Stimulated activated CD8-positive, alpha-beta memory T cell treated with anti-CD3 and anti-CD28 coated beads, Interleukin-4, amount 100 ng/mL, for 4 hours (primary cell): Measurements from ENCODE around the gene FUOM.
A peak's percentile ranks its signal among the peaks of the same experiment; 100 is the strongest.

ENCODE experiments used
- DNase-seq, 2 donors: peaks; one replicate each; pipeline ENCODE4 v3.0.0-alpha.2; 2020; ENCODE audit warnings: low read depth in 2 of 2, low spot score in 1 of 2

FUOM gene

GRCh38 chr10:133315847-133316246, 42.0 kb downstream of the FUOM start:
- DNase-seq = no peak

DNA sequence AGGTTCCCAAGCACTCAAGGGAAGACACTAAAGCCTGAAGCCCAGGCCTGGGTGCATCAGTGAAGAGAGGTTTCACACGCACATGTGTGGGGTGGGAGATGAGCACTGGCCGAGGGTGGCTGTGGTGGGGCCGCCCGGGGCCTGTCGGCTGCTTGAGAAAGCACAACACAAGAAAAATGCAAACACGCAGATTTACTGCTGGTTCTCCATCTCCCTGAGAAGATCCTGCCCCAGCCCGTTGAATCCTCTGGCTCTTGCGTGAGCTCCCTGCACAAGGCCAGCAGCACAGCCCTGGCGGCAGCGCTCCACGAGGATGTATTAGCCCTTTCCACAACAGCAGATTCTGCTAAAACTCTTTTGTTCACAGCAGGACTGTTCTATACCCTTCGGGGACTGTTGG, 42.9 kb downstream of the FUOM start:
- no peak for DNase-seq

GRCh38 chr10:133313192-133313591, 44.6 kb downstream of the FUOM start:
- no peak for DNase-seq

GRCh38 chr10:133312769-133313145, 45.1 kb downstream of the FUOM start:
- no peak for DNase-seq

DNA sequence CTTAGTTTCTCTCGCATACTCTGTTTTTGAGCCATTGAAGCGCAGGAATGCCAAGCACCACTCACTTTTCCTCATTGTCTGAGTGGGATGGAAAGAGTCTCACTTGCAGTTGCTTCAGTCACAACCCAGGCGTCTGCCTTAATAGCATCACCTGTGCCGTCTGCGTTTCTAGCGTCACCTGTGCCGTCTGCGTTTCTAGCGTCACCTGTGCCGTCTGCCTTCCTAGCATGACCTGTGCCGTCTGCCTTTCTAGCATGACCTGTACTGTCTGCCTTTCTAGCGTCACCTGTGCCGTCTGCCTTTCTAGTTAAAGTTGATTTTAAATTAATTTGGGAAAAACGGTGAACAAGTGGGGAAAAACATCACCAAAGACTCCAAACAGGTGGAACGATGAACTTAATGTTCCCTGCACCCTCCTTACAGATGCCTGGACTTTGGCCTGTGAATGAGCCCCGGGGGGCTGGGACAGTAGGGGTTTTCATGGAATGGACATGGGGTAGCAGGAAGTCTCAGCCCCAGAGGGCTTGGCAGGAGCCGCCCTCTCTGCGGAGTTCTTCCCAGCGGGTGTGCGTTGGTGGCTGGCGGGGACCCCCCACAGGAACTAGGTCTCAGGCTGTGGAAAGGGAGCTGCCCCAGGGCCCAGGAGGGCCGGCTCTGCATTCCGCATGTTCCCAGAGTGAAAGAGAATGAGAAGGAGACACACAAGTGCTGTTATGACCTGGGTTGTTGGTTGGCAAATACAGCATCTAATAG, 45.6 kb downstream of the FUOM start:
- DNase-seq = no peak

- no peak for DNase-seq
Measured at GRCh38 chr10:133311570-133311969, 46.2 kb downstream of the FUOM start.

DNA sequence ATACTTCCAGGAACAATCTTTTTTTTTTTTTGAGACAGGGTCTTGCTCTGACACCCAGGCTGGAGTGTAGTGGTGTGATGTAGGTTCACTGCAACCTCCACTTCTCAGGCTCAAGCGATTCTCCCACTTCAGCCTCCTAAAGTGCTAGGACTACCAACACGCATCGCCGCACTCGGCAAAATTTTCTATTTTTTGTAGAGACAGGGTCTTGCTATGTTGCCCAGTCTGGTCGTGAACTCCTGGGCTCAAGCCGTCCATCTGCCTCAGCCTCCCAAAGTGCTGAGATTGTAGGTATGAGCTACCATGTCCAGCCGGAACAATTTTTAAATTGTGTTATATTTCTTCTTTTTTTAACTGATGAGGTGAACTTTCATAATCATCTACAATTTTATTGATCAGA, 47.0 kb downstream of the FUOM start:
- DNase-seq = no peak

DNA sequence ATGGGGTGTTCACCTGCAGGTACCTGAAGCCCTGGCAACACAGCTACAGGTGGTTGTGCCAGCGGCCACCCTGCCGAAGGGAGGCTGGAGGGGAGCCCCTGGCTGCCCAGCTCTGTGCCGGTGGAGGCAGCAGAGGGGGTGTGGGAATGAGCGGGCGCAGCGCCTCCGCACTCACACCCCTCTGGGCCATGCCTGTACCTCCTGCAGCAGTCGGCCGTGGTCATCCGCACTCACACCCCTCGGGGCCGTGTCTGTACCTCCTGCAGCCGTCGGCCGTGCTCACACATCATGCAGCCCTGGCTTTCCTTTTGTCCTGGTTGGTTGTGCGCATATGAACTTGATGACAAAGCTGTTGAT, 47.4 kb downstream of the FUOM start:
- DNase-seq = no peak

DNA sequence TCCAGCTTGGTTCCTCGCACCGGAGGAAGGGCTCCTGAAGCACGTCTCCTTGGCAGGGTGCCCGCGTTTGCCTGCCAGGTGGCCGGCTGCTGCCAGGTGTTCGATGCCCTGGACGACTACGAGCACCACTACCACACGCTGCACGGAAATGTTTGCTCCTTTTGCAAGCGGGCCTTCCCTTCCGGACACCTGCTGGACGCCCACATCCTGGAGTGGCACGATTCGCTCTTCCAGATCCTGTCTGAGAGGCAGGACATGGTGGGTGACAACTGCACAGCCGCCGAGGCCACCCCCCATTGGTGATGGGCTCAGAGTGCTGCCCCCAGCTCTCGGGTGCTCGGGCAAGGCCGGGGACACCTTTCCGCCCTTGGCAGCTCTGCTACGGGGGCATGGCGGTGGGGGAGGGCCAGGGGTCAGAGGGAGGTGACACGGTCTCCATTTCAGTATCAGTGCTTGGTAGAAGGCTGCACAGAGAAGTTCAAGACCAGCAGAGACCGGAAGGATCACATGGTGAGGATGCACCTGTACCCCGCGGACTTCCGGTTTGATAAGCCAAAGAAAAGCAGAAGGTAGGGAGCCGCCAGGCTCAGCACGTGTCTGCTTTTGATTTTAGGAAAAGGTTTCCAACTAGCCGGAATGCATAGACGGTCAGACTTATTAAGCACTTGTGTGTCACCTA, 48.0 kb downstream of the FUOM start:
- DNase-seq = no peak

DNA sequence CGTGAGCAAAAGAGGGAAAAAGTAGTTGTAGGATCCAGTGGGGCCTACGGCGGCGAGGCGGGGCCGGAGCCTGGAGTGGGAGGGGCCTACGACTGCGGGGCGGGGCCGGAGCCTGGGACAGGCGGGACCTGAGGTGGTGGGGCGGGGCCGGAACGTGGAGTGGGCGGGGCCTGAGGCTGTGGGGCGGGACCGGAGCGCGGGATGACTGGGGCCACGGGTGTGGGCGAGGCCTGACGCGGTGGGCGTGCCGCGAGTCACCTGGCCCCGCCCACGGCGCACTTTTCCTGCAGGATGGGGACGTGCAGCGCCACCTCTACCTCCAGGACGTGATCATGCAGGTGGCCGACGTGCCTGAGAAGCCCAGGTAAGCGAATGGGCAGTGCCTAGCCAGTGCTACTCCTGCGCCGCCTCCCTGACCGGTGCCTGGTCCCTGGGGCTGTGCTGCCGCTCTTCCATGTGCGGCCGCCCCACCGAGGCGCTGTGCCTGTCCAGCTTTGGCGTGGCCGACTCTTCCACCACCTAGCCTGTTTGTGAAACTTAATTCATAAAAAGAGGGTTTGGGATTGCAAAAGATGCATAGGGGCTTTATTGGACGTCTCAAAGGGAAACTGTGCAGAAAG, 48.6 kb downstream of the FUOM start:
- peak; percentile 86 to 90 for DNase-seq

DNA sequence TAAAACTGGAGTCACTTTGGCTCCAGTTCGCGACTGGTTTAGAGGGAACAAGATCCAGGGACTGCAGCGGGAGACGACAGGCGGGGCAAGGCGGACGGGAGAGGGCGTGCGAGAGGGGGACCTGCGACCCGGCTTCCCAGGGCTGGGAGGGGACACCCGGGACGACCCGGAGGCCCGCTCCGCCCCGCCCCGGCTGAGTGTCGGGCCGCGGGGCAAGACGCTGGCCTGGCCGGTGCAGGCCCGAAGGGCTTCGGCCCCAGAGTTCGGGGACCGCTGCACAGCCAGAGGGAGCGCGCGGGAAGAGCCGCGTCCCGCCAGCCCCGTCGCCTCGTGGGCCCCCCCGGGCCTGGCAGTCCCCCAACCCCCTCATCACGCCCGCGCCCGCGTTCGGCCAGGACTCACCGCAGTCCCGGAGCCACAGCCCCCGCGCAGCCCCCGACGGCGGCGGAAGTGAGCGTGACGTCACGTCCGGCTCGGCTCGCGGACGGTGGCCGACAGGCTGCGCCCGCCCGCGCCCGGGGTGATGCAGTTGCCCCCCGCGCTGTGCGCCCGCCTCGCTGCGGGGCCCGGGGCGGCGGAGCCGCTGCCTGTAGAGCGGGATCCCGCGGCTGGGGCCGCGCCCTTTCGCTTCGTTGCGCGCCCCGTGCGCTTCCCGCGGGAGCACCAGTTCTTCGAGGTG, 49.3 kb downstream of the FUOM start, which contains the start of the genes TUBGCP2 and ZNF511:
TSS of gene TUBGCP2 (minus strand) at position 452 of the 679 bp plus-strand sequence. CDS start 5,931 bp downstream, outside the sequence.
TSS of gene ZNF511 (plus strand) at position 494 of the 679 bp plus-strand sequence. CDS start at position 524, 30 bp downstream.
- DNase-seq = peak; percentile 71 to 79

DNA sequence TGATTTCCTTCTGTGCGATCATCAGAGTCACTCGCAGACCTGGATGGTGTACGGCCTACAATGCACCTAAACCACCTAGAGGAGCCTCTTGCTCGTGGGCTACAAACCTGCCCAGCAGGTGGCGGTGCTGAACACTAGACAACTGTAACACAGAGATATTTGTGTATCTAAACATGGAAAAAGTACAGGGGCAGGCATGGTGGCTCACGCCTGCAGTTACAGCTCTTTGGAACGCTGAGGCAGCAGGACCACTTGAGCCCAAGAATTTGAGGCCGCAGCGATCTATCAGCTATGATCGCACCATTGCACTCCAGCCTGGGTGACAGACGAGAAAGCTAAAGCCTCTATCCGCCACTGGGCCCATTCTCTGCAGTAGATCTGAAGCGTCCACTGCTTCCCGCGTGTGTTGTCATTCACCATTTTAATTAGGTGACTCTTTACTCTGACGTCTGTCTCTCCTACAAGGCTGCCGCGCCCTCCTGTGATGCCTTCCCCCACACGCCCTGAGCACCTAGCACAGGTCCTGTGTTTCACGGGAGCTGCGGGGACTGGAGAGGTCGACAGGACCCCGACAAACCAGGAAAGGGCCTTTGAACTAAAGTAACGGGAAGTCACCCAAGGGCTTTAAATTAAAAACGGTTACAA, 49.9 kb downstream of the FUOM start:
- peak; percentile 69 to 79 for DNase-seq

GRCh38 chr10:133306941-133307379, 50.9 kb downstream of the FUOM start:
- DNase-seq = no peak

DNA sequence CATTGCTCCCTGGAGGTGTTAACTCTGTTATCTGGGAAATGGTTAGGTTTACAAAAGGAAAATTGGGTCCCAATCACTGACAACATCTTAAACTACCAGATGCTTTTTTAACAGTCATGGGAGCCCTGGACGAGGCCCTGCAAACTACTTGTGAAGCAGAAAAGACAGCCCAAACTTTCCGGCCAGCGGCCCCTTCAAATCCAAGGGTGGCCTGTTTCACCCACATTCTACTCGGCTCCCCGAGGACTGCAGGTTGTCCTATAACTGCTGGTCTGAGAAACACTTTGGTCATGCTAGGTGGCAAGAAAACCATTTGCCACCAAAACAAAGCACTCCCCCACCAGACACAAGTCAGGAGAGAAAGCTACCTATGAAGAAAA, 51.7 kb downstream of the FUOM start:
- no peak for DNase-seq
